ENCODE results near the gene PCDH9. TPM values are rescaled to one million over a fixed set of nuclear protein-coding genes. Genes with fewer than 3 reads are reported as not detected.

Gene PCDH9
- total RNA-seq, 1 donor from 2014 or later, result 14.7 TPM

- intact Hi-C loops (cut with micrococcal nuclease), result no loop called here
- no peak for TF ChIP-seq CTCF (IDR thresholded peaks at IDR 0.05; ENCODE audit: borderline replicate concordance)
- H3K27ac ChIP-seq (replicated peaks), result no peak overlapping the region
- no peak overlapping the region for H3K4me3 ChIP-seq
- H3K4me1 ChIP-seq, result peaks cover 41% of the 10 kb centered on the region
- no peak for DNase-seq
- H3K27me3 ChIP-seq (ENCODE audit: low read depth), result no peaks in the 10 kb centered on the region
- no peaks in the 10 kb centered on the region for H3K36me3 ChIP-seq
- no peaks in the 10 kb centered on the region for H3K9me3 ChIP-seq (replicated peaks)
Observed at GRCh38 chr13:67131393-67131792, 98.7 kb downstream of the PCDH9 start.

DNA sequence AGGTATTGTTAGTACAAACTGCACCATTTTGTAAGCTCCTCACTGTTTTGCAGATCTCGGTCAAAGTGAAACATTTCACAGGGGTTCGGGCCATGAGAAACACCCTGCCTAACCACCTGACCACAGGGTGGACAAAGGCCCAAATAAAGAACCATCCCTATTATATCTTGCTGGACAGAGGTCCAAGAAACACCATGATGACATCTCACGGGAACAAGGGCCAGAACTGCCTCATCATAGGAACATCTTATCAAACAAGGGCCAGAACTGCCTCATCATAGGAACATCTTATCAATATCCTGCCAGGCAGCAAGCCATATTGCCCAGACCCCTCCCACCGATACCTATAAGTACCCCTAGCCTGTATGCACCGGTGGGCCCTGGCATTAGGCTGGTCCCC, 99.7 kb downstream of the PCDH9 start:
- Histone ChIP-seq H3K4me3 (no peak overlapping the region), H3K36me3 (no peaks in the 10 kb centered on the region), H3K4me1 (peaks cover 31% of the 10 kb centered on the region), H3K9me3 (replicated peaks) (no peaks in the 10 kb centered on the region), H3K27ac (replicated peaks) (no peak overlapping the region), H3K27me3 (ENCODE audit: low read depth) (no peaks in the 10 kb centered on the region)
- TF ChIP-seq CTCF (IDR thresholded peaks at IDR 0.05; ENCODE audit: borderline replicate concordance), result no peak
- DNase-seq, result no peak
- intact Hi-C loops (cut with micrococcal nuclease), result no loop called here

DNA sequence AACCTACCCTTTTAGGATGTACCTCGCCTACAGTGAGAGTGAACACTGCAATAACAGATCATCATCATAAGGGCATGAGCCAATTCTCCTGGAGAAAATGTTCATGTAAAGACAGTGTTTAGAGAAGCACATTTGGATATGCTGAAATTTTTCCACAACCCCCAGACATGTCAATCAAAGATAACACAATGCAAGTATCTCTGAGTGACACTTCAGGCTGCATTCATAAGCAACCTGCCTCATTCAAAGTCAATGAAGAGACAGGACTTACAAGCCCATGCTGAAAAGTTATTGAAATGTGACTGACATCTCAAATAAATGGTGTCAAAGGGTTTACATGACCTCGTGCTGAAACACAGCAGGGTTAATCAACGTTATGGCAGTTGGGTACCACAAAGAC, 102.0 kb downstream of the PCDH9 start:
- Histone ChIP-seq H3K27ac (replicated peaks) (no peak overlapping the region), H3K9me3 (replicated peaks) (no peaks in the 10 kb centered on the region), H3K36me3 (no peaks in the 10 kb centered on the region), H3K4me1 (peaks cover 16% of the 10 kb centered on the region), H3K27me3 (ENCODE audit: low read depth) (no peaks in the 10 kb centered on the region), H3K4me3 (no peak overlapping the region)
- no peak for DNase-seq
- intact Hi-C loops (cut with micrococcal nuclease), result no loop called here
- no peak for TF ChIP-seq CTCF (IDR thresholded peaks at IDR 0.05; ENCODE audit: borderline replicate concordance)

- intact Hi-C loops (cut with micrococcal nuclease), result no loop called here
Observed at GRCh38 chr13:67125681-67126080, 104.5 kb downstream of the PCDH9 start.

GRCh38 chr13:67123165-67123564, 107.0 kb downstream of the PCDH9 start:
- no peaks in the 10 kb centered on the region for H3K36me3 ChIP-seq
- H3K9me3 ChIP-seq (replicated peaks), result no peaks in the 10 kb centered on the region
- no peaks in the 10 kb centered on the region for H3K27me3 ChIP-seq (ENCODE audit: low read depth)
- H3K4me1 ChIP-seq, result no peaks in the 10 kb centered on the region
- no peak overlapping the region for H3K27ac ChIP-seq (replicated peaks)
- TF ChIP-seq CTCF (IDR thresholded peaks at IDR 0.05; ENCODE audit: borderline replicate concordance), result no peak
- no peak overlapping the region for H3K4me3 ChIP-seq
- intact Hi-C loops (cut with micrococcal nuclease), result no loop called here
- DNase-seq, result no peak

More at GRCh38 chr13:67125681-67126080, 104.5 kb downstream of the PCDH9 start:
- TF ChIP-seq CTCF (IDR thresholded peaks at IDR 0.05; ENCODE audit: borderline replicate concordance), result no peak
- Histone ChIP-seq H3K36me3 (no peaks in the 10 kb centered on the region), H3K9me3 (replicated peaks) (no peaks in the 10 kb centered on the region), H3K4me3 (no peak overlapping the region), H3K4me1 (peaks cover 6% of the 10 kb centered on the region), H3K27me3 (ENCODE audit: low read depth) (no peaks in the 10 kb centered on the region), H3K27ac (replicated peaks) (no peak overlapping the region)
- no peak for DNase-seq

DNA sequence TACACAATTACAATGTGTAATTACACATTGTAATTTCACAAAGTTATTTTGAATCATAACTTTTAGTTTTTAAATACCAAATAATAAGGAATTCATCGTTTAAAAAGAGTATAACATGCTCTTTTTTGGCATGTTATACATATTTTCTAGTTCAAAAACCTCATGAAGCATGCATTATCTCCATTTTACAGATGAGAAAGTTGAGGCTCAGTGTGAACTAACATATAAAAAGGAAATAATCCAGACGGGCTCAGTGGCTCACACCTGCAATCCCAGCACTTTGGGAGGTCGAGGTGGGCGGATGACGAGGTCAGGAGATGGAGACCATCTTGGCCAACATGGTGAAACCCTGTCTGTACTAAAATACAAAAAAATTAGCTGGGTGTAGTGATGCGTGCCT, 107.9 kb downstream of the PCDH9 start:
- intact Hi-C loops (cut with micrococcal nuclease), result no loop called here
- H3K4me3 ChIP-seq, result no peak overlapping the region
- no peak overlapping the region for H3K27ac ChIP-seq (replicated peaks)
- no peaks in the 10 kb centered on the region for H3K36me3 ChIP-seq
- no peak for DNase-seq
- no peaks in the 10 kb centered on the region for H3K4me1 ChIP-seq
- TF ChIP-seq CTCF (IDR thresholded peaks at IDR 0.05; ENCODE audit: borderline replicate concordance), result no peak
- no peaks in the 10 kb centered on the region for H3K9me3 ChIP-seq (replicated peaks)
- no peaks in the 10 kb centered on the region for H3K27me3 ChIP-seq (ENCODE audit: low read depth)
